ENCODE measurements around the gene IL17RB. TPM values are rescaled to one million over a fixed set of nuclear protein-coding genes. Genes with fewer than 3 reads are reported as not detected.

IL17RB gene, protein sequence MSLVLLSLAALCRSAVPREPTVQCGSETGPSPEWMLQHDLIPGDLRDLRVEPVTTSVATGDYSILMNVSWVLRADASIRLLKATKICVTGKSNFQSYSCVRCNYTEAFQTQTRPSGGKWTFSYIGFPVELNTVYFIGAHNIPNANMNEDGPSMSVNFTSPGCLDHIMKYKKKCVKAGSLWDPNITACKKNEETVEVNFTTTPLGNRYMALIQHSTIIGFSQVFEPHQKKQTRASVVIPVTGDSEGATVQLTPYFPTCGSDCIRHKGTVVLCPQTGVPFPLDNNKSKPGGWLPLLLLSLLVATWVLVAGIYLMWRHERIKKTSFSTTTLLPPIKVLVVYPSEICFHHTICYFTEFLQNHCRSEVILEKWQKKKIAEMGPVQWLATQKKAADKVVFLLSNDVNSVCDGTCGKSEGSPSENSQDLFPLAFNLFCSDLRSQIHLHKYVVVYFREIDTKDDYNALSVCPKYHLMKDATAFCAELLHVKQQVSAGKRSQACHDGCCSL
- under 0.01 and 0.29 TPM in 2 replicates for total RNA-seq

DNA sequence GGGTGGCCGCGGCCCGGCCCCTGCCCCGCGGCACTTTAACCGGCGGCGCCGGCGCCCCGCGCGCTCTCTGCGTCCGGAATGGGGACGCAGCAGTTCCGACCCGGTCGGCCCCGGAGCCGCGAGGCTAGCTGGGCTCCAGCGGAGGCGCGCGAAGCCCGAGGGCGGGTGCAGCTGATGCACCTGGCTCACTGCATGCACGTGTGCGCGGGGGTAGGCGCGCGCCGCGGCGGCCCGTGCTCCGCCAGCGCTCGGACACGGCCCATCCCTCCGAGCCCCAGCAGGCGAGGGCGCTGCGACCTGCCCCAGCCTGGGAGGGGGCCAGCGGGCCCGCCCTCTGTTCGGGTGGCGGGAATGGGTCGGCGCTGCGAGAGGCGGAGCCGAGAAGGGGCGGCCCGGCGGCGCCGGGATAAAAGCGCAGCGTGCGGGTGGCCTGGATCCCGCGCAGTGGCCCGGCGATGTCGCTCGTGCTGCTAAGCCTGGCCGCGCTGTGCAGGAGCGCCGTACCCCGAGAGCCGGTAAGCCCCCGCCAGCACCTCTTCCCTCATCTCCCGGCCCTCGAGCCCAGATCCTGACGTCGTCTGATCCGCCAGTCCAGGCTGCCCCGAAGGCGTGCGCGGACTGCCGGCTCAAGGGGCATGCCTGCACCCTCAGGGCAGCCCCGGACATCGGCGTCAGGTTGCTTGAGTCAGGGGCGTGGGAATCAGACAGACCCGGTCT lies at the start of gene IL17RB, which contains the start of gene CHDH:
IL17RB (plus strand) TSS at position 435 of the 717 bp plus-strand sequence; CDS start at position 456, 21 bp downstream.
CHDH (minus strand) TSS at position 286 of the 717 bp plus-strand sequence. CDS start 22,411 bp downstream, outside the sequence.
- Histone ChIP-seq H3K79me2 (ENCODE audit: insufficient read depth, low read length) (no peaks in the 10 kb centered on the region), H3K4me3 (ENCODE audit: insufficient read depth, low read length) (peak within 1 kb of the TSS; percentile 73), H3K36me3 (ENCODE audit: insufficient read depth, low read length) (no peaks in the 10 kb centered on the region), H4K20me1 (ENCODE audit: insufficient read depth, low read length) (no peaks in the 10 kb centered on the region), H3K4me2 (ENCODE audit: insufficient read depth, low read length) (peak within 1 kb of the TSS; percentile 83), H3K9me3 (ENCODE audit: low read depth, low read length) (no peaks in the 10 kb centered on the region), H2AFZ (ENCODE audit: low read length) (peak within 1 kb of the TSS; percentile 88), H3K4me1 (ENCODE audit: insufficient read depth, low read length) (peaks cover 4% of the 10 kb centered on the region), H3K27me3 (ENCODE audit: insufficient read depth, low read length) (peaks cover 38% of the 10 kb centered on the region), H3K27ac (ENCODE audit: low read depth, low read length) (no peak within 1 kb of the TSS)
- DNase-seq (ENCODE audit: insufficient read length, low spot score, missing footprints) = peak; percentile 82
- TF ChIP-seq, protein P1, sequence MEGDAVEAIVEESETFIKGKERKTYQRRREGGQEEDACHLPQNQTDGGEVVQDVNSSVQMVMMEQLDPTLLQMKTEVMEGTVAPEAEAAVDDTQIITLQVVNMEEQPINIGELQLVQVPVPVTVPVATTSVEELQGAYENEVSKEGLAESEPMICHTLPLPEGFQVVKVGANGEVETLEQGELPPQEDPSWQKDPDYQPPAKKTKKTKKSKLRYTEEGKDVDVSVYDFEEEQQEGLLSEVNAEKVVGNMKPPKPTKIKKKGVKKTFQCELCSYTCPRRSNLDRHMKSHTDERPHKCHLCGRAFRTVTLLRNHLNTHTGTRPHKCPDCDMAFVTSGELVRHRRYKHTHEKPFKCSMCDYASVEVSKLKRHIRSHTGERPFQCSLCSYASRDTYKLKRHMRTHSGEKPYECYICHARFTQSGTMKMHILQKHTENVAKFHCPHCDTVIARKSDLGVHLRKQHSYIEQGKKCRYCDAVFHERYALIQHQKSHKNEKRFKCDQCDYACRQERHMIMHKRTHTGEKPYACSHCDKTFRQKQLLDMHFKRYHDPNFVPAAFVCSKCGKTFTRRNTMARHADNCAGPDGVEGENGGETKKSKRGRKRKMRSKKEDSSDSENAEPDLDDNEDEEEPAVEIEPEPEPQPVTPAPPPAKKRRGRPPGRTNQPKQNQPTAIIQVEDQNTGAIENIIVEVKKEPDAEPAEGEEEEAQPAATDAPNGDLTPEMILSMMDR (IDR thresholded peaks at IDR 0.05; ENCODE audit: extremely low read depth, low read depth, low read length) = no peak

DNA sequence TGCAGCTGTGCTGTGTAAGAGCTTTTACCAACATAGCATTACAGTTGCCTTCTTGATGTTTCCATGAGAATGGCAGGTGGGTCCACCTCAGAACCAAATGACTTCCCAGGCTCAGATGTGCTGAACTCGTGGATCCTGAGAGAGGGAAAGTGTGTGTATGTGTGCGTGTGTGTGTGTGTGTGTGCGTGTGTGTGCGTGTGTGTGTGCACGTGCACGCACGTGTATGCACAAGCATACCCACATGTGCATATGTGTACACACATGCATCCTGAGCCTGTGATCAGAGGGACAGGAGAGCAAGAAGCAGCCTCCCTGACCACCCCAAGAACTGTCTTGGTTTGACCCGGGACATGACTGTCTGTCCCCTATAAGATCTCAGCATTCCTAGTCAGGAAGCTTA lies 48.2 kb upstream of the IL17RB start:
- DNase-seq (ENCODE audit: insufficient read length, low spot score, missing footprints) = no peak
- Histone ChIP-seq H4K20me1 (ENCODE audit: insufficient read depth, low read length) (no peaks in the 10 kb centered on the region), H3K27ac (ENCODE audit: low read depth, low read length) (no peak overlapping the region), H3K4me2 (ENCODE audit: insufficient read depth, low read length) (no peak overlapping the region), H3K4me1 (ENCODE audit: insufficient read depth, low read length) (no peaks in the 10 kb centered on the region), H2AFZ (ENCODE audit: low read length) (no peak overlapping the region), H3K4me3 (ENCODE audit: insufficient read depth, low read length) (no peak overlapping the region), H3K9me3 (ENCODE audit: low read depth, low read length) (no peaks in the 10 kb centered on the region), H3K36me3 (ENCODE audit: insufficient read depth, low read length) (no peaks in the 10 kb centered on the region), H3K27me3 (ENCODE audit: insufficient read depth, low read length) (no peaks in the 10 kb centered on the region), H3K79me2 (ENCODE audit: insufficient read depth, low read length) (no peaks in the 10 kb centered on the region)
- TF ChIP-seq, protein P1 (IDR thresholded peaks at IDR 0.05; ENCODE audit: extremely low read depth, low read depth, low read length) = no peak

DNA sequence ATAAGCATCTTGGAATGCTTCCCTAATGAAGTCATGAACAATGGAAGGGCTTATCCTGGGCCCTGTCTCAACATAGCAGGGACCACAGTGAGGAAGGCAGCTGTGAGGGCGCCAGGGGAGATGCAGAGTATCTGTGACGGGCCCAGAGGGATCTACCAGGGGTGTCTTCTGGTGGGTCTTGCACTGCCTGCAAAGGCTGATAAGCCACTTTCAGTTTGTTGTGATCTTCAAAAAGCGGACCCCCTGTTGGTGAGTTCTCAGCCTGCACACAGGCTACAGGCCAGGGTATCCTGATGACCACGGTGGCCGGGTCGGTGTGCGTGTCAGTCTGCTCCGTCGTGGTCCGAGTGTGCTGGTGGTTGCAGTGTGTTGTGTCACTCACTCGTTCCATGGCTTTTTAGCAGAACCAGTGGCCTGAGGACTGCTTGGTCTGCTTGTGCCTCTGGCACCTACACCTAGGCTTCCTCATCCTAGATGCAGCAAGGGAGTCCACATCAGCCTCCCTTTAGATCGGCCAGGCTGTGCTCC lies 47.0 kb upstream of the IL17RB start:
- Histone ChIP-seq H3K27ac (ENCODE audit: low read depth, low read length) (no peak overlapping the region), H4K20me1 (ENCODE audit: insufficient read depth, low read length) (no peaks in the 10 kb centered on the region), H3K4me3 (ENCODE audit: insufficient read depth, low read length) (no peak overlapping the region), H3K9me3 (ENCODE audit: low read depth, low read length) (no peaks in the 10 kb centered on the region), H3K4me2 (ENCODE audit: insufficient read depth, low read length) (no peak overlapping the region), H3K4me1 (ENCODE audit: insufficient read depth, low read length) (peaks cover 5% of the 10 kb centered on the region), H3K27me3 (ENCODE audit: insufficient read depth, low read length) (no peaks in the 10 kb centered on the region), H3K36me3 (ENCODE audit: insufficient read depth, low read length) (no peaks in the 10 kb centered on the region), H2AFZ (ENCODE audit: low read length) (no peak overlapping the region), H3K79me2 (ENCODE audit: insufficient read depth, low read length) (no peaks in the 10 kb centered on the region)
- no peak for DNase-seq (ENCODE audit: insufficient read length, low spot score, missing footprints)
- TF ChIP-seq, protein P1 (IDR thresholded peaks at IDR 0.05; ENCODE audit: extremely low read depth, low read depth, low read length) = no peak
